SK-N-SH treated with all-trans-retinoic acid at 6 μM for 48 hours (cell line): ENCODE measurements around the gene CIPC.

Source experiments
- ATAC-seq: fragments of 200-7000 bp; cut with Tn5 transposase; 3 replicates; pipeline ENCODE4 v1.9.1; 2020; ENCODE audit warnings: mild to moderate bottlenecking, moderate library complexity
- ARNTL ChIP-seq: fragments of 450-650 bp; formaldehyde crosslinking; IDR thresholded peaks from 2 replicates; pipeline ENCODE4 v1.5.0; 2020; ENCODE audit warnings: low read depth, mild to moderate bottlenecking, moderate library complexity, borderline replicate concordance
- BACH2 ChIP-seq: fragments of 250-450 bp; sonication (Bioruptor Pico); IDR thresholded peaks from 2 replicates; pipeline ENCODE4 v1.9.0; 2021; ENCODE audit warnings: mild to moderate bottlenecking, borderline replicate concordance
- CREB5 ChIP-seq: fragments of 250-450 bp; sonication (Bioruptor Pico); IDR thresholded peaks from 2 replicates; pipeline ENCODE4 v1.5.1; 2020; ENCODE audit warnings: low read depth, mild to moderate bottlenecking, moderate library complexity
- CSDC2 ChIP-seq: fragments of 250-450 bp; sonication (Bioruptor Pico); IDR thresholded peaks from 2 replicates; pipeline ENCODE4 v1.5.0; 2020; ENCODE audit warnings: mild to moderate bottlenecking, moderate library complexity
- CSRNP3 ChIP-seq: fragments of 250-450 bp; sonication (Bioruptor Pico); IDR thresholded peaks from 2 replicates; pipeline ENCODE4 v1.5.1; 2021; ENCODE audit warnings: mild to moderate bottlenecking, moderate library complexity
- ESRRG ChIP-seq: fragments of 250-450 bp; sonication (Bioruptor Pico); IDR thresholded peaks from 2 replicates; pipeline ENCODE4 v1.6.1; 2021; ENCODE audit warnings: mild to moderate bottlenecking
- GLIS3 ChIP-seq: fragments of 250-450 bp; sonication (Bioruptor Pico); IDR thresholded peaks from 2 replicates; pipeline ENCODE4 v1.5.0; 2020; ENCODE audit warnings: mild to moderate bottlenecking, moderate library complexity
- ISL1 ChIP-seq: fragments of 250-450 bp; sonication (Bioruptor Pico); IDR thresholded peaks from 2 replicates; pipeline ENCODE4 v2.1.2; 2022; ENCODE audit warnings: mild to moderate bottlenecking, moderate library complexity
- OSR1 ChIP-seq: fragments of 250-450 bp; sonication (Bioruptor Pico); IDR thresholded peaks from 2 replicates; pipeline ENCODE4 v1.8.0; 2022; ENCODE audit warnings: moderate library complexity, mild to moderate bottlenecking, inconsistent platforms
- POU6F1 ChIP-seq: fragments of 250-450 bp; sonication (Bioruptor Pico); IDR thresholded peaks from 2 replicates; pipeline ENCODE4 v1.8.0; 2021; ENCODE audit warnings: low read depth, mild to moderate bottlenecking, moderate library complexity, borderline replicate concordance
- PPARA ChIP-seq: fragments of 250-450 bp; sonication (Bioruptor Pico); IDR thresholded peaks from 2 replicates; pipeline ENCODE4 v1.5.0; 2020; ENCODE audit warnings: mild to moderate bottlenecking, borderline replicate concordance
- RARB ChIP-seq: fragments of 250-450 bp; sonication (Bioruptor Pico); IDR thresholded peaks from 2 replicates; pipeline ENCODE4 v1.8.0; 2021; ENCODE audit warnings: mild to moderate bottlenecking, moderate library complexity
- SNAI2 ChIP-seq: fragments of 250-450 bp; sonication (Bioruptor Pico); IDR thresholded peaks from 2 replicates; pipeline ENCODE4 v1.5.0; 2020; ENCODE audit warnings: mild to moderate bottlenecking, moderate library complexity
- TCF4 ChIP-seq: fragments of 250-450 bp; sonication (Bioruptor Pico); IDR thresholded peaks from 2 replicates; pipeline ENCODE4 v1.8.0; 2021; ENCODE audit warnings: mild to moderate bottlenecking, moderate library complexity, borderline replicate concordance
- TOX ChIP-seq: fragments of 250-450 bp; sonication (Bioruptor Pico); IDR thresholded peaks from 2 replicates; pipeline ENCODE4 v1.8.0; 2021; ENCODE audit warnings: mild to moderate bottlenecking, moderate library complexity, borderline replicate concordance
- TSHZ2 ChIP-seq: fragments of 250-450 bp; sonication (Bioruptor Pico); IDR thresholded peaks from 2 replicates; pipeline ENCODE4 v1.5.0; 2020; ENCODE audit warnings: mild to moderate bottlenecking, moderate library complexity
- ZFP3 ChIP-seq: fragments of 250-450 bp; sonication (Bioruptor Pico); IDR thresholded peaks from 2 replicates; pipeline ENCODE4 v1.5.0; 2020; ENCODE audit warnings: mild to moderate bottlenecking, moderate library complexity
- ZNF565 ChIP-seq: fragments of 450-650 bp; formaldehyde crosslinking; conservative IDR thresholded peaks from 2 replicates; pipeline ENCODE4 v1.5.0; 2020; ENCODE audit warnings: low read depth, mild to moderate bottlenecking, moderate library complexity
- ZNF70 ChIP-seq: fragments of 450-650 bp; formaldehyde crosslinking; IDR thresholded peaks from 2 replicates; pipeline ENCODE4 v1.5.0; 2020; ENCODE audit warnings: mild to moderate bottlenecking, moderate library complexity
- ZNF8 ChIP-seq: fragments of 450-650 bp; formaldehyde crosslinking; IDR thresholded peaks from 2 replicates; pipeline ENCODE4 v1.5.0; 2020; ENCODE audit warnings: mild to moderate bottlenecking, moderate library complexity
- TF ChIP-seq, protein P1 (sequence below): fragments of 250-450 bp; sonication (Bioruptor Pico); IDR thresholded peaks from 2 replicates; pipeline ENCODE4 v1.8.0; 2020; ENCODE audit warnings: mild to moderate bottlenecking, moderate library complexity, borderline replicate concordance

Gene CIPC

DNA sequence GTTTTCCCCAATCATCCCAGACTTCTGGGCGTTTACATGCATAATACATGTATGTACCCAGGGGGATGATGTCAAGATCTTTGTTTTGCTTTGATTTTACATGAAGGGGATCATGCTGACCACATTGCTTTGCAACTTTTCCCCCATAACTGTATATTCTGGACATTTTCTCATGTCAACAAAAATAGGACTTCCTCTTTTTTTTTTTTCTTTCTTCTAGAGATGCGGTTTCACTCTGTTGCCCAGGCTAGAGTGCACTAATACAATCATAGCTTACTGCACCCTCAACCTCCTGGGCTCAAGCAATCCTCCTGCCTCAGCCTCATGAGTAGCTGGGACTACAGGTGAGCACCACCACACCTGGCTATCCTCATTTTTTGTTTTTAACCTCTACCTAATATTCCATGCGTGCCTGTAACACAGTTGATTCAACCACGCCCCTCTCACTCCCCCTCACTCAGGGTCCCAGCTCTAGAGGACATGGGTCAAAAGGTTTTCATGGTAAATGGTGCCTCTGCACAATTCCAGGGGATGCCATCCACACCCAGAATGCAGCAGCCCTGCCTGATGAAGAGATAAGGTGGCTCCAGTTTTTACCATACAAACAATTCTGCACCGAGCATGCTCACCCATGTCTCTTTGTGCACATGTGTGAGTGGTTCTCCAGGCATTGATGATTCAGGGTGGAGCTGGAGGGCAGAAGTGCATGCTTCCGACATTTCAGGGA is 32.0 kb upstream of the CIPC start:
- ATAC-seq, result no peak
- TF ChIP-seq ISL1 (CRISPR knock-in tag), result no peak
- TF ChIP-seq OSR1, result no peak
- no peak for TF ChIP-seq CSDC2 (CRISPR knock-in tag)
- TF ChIP-seq ARNTL (CRISPR knock-in tag), result no peak
- no peak for TF ChIP-seq ESRRG (CRISPR knock-in tag)
- no peak for TF ChIP-seq TCF4
- TF ChIP-seq TOX, result no peak
- no peak for TF ChIP-seq ZNF70 (CRISPR knock-in tag)
- no peak for TF ChIP-seq PPARA (CRISPR knock-in tag)
- TF ChIP-seq BACH2 (CRISPR knock-in tag), result no peak
- no peak for TF ChIP-seq SNAI2
- no peak for TF ChIP-seq ZNF8
- TF ChIP-seq, all 23 proteins: peak for 0

DNA sequence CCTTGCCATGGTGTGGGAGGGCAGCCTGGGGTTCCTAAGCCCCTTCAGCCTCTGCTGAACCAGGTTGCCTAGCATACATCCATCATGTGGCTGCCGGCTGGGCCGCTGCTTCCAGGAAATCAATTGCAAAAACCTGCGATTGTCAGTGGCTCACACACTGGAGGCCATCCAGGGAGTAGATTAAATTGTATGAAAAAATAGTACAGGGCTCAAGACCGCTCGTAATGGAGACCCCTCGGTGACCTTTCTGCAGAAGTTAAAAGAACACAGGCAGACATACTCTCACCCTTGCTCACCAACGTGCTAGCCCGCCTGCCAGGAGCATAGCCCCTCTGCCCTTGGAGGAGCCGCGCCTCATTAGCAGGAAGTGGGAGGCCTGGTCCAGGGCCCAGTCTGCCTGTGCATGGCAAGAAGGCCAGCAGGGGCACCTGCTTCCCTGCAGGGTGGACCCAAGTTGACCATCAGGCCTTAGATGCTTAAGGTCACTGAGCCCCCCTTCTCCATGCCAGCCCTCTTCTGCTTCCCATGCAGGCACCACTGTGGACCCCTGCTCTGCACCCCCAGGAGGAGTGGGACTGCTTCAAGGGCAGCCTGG is 31.4 kb upstream of the CIPC start:
- no peak for ATAC-seq
- no peak for TF ChIP-seq CREB5
- TF ChIP-seq, protein P1, sequence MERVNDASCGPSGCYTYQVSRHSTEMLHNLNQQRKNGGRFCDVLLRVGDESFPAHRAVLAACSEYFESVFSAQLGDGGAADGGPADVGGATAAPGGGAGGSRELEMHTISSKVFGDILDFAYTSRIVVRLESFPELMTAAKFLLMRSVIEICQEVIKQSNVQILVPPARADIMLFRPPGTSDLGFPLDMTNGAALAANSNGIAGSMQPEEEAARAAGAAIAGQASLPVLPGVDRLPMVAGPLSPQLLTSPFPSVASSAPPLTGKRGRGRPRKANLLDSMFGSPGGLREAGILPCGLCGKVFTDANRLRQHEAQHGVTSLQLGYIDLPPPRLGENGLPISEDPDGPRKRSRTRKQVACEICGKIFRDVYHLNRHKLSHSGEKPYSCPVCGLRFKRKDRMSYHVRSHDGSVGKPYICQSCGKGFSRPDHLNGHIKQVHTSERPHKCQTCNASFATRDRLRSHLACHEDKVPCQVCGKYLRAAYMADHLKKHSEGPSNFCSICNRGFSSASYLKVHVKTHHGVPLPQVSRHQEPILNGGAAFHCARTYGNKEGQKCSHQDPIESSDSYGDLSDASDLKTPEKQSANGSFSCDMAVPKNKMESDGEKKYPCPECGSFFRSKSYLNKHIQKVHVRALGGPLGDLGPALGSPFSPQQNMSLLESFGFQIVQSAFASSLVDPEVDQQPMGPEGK (CRISPR knock-in tag), result no peak

DNA sequence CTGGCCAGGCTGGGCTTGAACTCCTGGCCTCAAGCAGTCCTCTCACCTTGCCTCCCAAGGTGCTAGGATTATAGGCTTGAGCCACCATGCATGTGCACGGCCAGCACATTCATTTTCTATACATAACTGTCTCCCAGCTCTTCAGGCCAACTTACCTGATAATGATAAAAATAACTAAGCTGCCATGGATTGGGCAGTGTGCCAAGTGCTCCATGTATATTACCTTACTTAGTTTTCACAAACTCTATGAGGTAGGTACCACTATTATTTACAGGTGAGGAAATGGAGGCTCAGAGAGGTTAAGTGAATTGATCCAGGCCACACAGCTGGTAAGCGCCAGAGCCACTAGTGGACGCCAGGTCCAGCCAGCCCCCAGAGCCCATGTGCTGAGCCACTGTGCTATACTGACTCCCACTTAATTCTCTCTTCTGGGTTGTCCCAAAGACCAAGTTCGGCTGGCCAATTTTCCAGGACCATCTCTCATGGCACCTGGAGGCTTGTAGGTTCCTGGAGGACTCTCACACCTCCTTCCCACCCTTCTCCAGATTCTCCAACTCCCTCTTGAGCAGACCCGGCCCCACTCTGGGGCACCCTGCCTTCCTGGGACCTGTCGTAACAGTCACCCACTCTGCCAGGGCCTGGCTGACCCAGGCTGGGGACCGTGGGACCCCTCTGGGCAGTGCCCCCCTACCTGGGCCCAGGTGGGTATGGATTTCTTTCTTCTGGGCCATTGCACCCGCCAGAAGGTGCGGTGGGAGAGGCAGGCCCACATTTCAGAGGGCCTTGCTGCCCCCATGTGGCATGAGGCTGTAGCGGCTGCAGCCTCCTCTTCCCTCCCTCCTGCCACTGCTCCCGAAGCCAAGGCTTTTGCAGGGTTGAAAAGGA is 30.2 kb upstream of the CIPC start:
- TF ChIP-seq SNAI2, result no peak
- TF ChIP-seq ZNF70 (CRISPR knock-in tag), result no peak
- no peak for TF ChIP-seq ARNTL (CRISPR knock-in tag)
- no peak for TF ChIP-seq ZFP3 (CRISPR knock-in tag)
- TF ChIP-seq TOX, result no peak
- TF ChIP-seq TCF4, result no peak
- no peak for TF ChIP-seq GLIS3 (CRISPR knock-in tag)
- no peak for TF ChIP-seq CSDC2 (CRISPR knock-in tag)
- TF ChIP-seq TSHZ2 (CRISPR knock-in tag), result no peak
- TF ChIP-seq ZNF565, result no peak
- no peak for TF ChIP-seq POU6F1 (CRISPR knock-in tag)
- no peak for TF ChIP-seq ISL1 (CRISPR knock-in tag)
- no peak for TF ChIP-seq CSRNP3 (CRISPR knock-in tag)
- TF ChIP-seq RARB (CRISPR knock-in tag), result no peak
- peak; percentile 90 for ATAC-seq
